Measurements from ENCODE around the gene FXYD6. TPM values are rescaled to one million over a fixed set of nuclear protein-coding genes. Genes with fewer than 3 reads are reported as not detected.

Gene FXYD6
- polyA plus RNA-seq, 2 of the 4 experiments (the other 2 are of a cell fraction): 0.26 to 0.49 TPM

DNA sequence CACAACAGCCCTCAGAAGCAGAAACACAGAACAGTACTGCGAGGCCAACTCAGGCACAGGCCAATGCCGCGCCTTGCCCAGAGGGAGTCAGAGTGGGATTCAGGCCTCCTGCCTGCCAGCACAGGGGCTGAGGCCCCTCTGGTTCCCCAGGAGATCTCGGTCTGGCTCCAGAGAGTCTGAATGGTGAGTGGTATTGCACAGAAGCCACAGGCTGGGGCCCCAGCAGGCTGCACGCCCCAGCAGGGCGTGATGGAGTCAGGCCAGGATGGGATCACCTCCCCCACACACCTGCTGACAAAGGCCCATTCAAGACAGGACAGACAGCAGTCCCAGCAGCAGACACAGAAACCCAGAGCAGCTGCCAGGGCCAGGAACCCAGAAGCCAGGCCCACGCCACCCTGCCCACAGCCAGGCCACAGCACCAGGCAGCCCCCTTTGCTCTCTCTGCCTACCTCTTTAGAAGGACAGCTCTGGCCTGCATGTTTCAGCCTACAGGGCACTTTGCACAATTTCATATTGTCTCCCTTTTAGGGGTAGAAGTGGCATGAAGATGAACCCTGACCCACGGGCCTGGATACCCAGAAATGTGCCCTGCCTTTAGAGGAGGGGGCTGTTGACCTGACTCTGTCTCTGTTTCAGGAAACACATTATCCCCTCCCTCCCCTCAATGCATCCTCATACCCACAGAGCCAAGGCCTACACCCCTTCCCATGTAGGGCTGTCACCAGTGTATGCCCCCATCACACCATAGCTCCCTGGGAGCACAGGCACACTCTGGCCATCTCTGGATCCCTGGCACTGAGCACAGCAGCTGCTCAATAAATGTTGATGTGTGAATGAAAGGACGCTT, 6.1 kb downstream of the FXYD6 start:
- H3K9me3 ChIP-seq: no peaks in the 10 kb centered on the region
- 82% methylated on average over 7 of the region's 9 CpGs for WGBS (ENCODE audit: missing lambda C conversion rate)
- no peaks in the 10 kb centered on the region for H3K4me1 ChIP-seq
- TF ChIP-seq JUNB (IDR thresholded peaks at IDR 0.05) (no peak), SMC3 (IDR thresholded peaks at IDR 0.05) (no peak), PBX3 (IDR thresholded peaks at IDR 0.05) (no peak), HMGXB4 (CRISPR knock-in tag; IDR thresholded peaks at IDR 0.05; ENCODE audit: borderline replicate concordance) (no peak), E2F6 (IDR thresholded peaks at IDR 0.05; ENCODE audit: borderline replicate concordance, low read depth) (no peak), RFX5 (IDR thresholded peaks at IDR 0.05) (no peak), HOXB5 (CRISPR knock-in tag; IDR thresholded peaks at IDR 0.05) (no peak), RARB (CRISPR knock-in tag; IDR thresholded peaks at IDR 0.05) (no peak), HOXA7 (CRISPR knock-in tag; IDR thresholded peaks at IDR 0.05) (no peak), ELK1 (IDR thresholded peaks at IDR 0.05; ENCODE audit: low read depth, low read length) (no peak), JUN (IDR thresholded peaks at IDR 0.05) (no peak), GATA3 (IDR thresholded peaks at IDR 0.05; ENCODE audit: borderline replicate concordance) (no peak), EHF (CRISPR knock-in tag; IDR thresholded peaks at IDR 0.05) (no peak), EHMT2 (IDR thresholded peaks at IDR 0.05; ENCODE audit: low read depth) (no peak), HDAC2 (IDR thresholded peaks at IDR 0.05) (no peak), NPAS2 (CRISPR knock-in tag; IDR thresholded peaks at IDR 0.05; ENCODE audit: borderline replicate concordance) (no peak), ZNF302 (CRISPR knock-in tag; IDR thresholded peaks at IDR 0.05) (no peak)
- TF ChIP-seq, protein P1, sequence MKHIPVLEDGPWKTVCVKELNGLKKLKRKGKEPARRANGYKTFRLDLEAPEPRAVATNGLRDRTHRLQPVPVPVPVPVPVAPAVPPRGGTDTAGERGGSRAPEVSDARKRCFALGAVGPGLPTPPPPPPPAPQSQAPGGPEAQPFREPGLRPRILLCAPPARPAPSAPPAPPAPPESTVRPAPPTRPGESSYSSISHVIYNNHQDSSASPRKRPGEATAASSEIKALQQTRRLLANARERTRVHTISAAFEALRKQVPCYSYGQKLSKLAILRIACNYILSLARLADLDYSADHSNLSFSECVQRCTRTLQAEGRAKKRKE (CRISPR knock-in tag; IDR thresholded peaks at IDR 0.05; ENCODE audit: low read depth): no peak
- FAIRE-seq (no peak), ATAC-seq (no peak), DNase-seq (ENCODE audit: low read depth in 1 of 2, low spot score in 1 of 2) (no peak)
- CTCF ChIA-PET: interaction anchor here (1.7 kb wide), 1 partner anchor 76 kb away, joined by 5 read pairs; no protein-coding TSS in a partner anchor
- H3K27ac ChIP-seq: no peak overlapping the region
- POLR2A ChIA-PET: no interaction called here
- H3K4me3 ChIP-seq: no peak overlapping the region
- no peak overlapping the region for H3K4me2 ChIP-seq

DNA sequence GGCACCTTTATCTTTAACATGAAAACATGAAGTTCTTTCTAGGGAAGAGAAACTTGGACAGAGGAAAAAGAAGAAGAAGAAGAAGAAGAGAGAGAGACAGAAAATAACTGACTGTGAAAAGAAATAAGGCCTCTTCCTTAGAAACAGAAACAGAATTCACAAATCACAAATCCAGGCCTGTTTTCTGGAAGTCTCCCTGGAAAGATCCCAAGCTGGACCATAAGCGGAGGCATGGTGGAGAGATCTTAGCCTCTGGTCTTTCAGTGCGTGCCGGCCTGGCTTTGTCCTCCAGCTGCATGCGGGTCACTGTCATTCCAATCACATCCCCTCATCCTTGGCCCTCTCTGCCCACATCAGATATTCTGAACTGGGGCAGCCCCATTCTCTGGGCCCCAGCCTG, 6.9 kb downstream of the FXYD6 start:
- 67% methylated on average over 4 of the region's 4 CpGs for WGBS (ENCODE audit: missing lambda C conversion rate)
- DNase-seq (ENCODE audit: low read depth in 1 of 2, low spot score in 1 of 2) (no peak), ATAC-seq (no peak), FAIRE-seq (no peak)
- Histone ChIP-seq H3K4me3 (no peak overlapping the region), H3K4me2 (no peak overlapping the region), H3K9me3 (no peaks in the 10 kb centered on the region), H3K4me1 (no peaks in the 10 kb centered on the region), H3K27ac (no peak overlapping the region)
- no peak for TF ChIP-seq RNF2 (IDR thresholded peaks at IDR 0.05; ENCODE audit: borderline replicate concordance, low read depth)
- no peak for TF ChIP-seq KDM1A (IDR thresholded peaks at IDR 0.05; ENCODE audit: low read depth)
- TF ChIP-seq ZSCAN20 (CRISPR knock-in tag; IDR thresholded peaks at IDR 0.05): no peak
- no peak for TF ChIP-seq PBX3 (IDR thresholded peaks at IDR 0.05)
- TF ChIP-seq HDAC2 (IDR thresholded peaks at IDR 0.05): no peak
- TF ChIP-seq ELK1 (IDR thresholded peaks at IDR 0.05; ENCODE audit: low read depth, low read length): no peak
- TF ChIP-seq CHD2 (IDR thresholded peaks at IDR 0.05; ENCODE audit: low read length, partially characterized antibody): no peak
- TF ChIP-seq, protein P2, sequence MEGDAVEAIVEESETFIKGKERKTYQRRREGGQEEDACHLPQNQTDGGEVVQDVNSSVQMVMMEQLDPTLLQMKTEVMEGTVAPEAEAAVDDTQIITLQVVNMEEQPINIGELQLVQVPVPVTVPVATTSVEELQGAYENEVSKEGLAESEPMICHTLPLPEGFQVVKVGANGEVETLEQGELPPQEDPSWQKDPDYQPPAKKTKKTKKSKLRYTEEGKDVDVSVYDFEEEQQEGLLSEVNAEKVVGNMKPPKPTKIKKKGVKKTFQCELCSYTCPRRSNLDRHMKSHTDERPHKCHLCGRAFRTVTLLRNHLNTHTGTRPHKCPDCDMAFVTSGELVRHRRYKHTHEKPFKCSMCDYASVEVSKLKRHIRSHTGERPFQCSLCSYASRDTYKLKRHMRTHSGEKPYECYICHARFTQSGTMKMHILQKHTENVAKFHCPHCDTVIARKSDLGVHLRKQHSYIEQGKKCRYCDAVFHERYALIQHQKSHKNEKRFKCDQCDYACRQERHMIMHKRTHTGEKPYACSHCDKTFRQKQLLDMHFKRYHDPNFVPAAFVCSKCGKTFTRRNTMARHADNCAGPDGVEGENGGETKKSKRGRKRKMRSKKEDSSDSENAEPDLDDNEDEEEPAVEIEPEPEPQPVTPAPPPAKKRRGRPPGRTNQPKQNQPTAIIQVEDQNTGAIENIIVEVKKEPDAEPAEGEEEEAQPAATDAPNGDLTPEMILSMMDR (IDR thresholded peaks at IDR 0.05): no peak
- no peak for TF ChIP-seq NFE2L2 (conservative IDR thresholded peaks at IDR 0.05; ENCODE audit: low read length)
- ChIA-PET CTCF (no interaction called here), POLR2A (no interaction called here)
